HG03135 (cell line): ENCODE measurements around the gene PLIN5.

Source experiments
- ATAC-seq: cut with Tn5 transposase; IDR thresholded peaks from one replicate; pipeline ENCODE4 v1.9.1; 2021; ENCODE audit warnings: mild to moderate bottlenecking, moderate library complexity; ENCODE audit not compliant: unreplicated experiment

Gene PLIN5

GRCh38 chr19:4492337-4493103 lies 42.5 kb downstream of the PLIN5 start:
- no peak for ATAC-seq

DNA sequence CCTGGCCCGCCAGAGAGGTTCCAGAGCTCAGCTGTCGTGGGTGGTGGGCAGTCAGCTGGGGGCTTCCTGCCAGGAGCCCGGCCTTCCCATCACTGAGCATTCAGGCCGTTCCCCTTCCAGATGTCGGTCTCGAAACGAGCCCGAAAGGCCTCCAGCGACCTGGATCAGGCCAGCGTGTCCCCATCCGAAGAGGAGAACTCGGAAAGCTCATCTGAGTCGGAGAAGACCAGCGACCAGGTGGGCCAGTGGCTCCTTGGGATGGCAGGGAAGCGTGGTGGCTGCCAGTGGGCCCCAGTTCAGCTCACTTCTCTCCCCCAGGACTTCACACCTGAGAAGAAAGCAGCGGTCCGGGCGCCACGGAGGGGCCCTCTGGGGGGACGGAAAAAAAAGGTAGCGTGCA lies 43.6 kb downstream of the PLIN5 start:
- no peak for ATAC-seq

DNA sequence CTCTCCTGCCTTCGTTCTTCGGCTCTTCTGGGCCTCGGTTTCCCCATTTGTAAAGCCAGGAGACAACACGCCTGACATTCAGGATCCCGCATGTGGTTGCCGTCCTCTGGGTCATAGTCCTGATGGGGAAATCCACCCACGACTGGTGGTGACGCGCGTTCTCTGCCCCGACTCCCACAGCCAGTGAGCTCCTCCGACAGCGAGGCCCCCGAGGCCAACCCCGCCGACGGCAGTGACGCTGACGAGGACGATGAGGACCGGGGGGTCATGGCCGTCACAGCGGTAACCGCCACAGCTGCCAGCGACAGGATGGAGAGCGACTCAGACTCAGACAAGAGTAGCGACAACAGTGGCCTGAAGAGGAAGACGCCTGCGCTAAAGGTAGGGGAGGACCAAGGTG lies 46.5 kb downstream of the PLIN5 start:
- ATAC-seq = no peak

DNA sequence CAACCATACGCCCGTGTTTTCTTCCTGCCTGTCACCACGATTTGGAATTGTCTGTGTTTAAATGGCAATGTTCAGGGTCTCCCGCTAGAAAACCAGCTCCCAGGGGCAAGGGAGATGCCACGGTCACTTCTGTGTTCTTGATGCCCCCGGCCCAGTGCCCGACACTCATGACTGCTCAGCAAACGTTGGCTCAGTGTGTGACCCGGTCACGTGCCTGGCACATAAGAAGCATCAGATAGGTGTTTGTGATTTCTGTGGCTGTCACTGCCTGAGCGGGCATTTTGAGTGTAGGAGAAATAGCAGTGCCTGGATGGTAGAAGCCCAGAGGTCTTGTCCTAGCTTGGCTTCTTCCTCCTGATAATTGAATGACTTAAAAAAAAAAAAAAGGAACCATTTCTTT lies 47.5 kb downstream of the PLIN5 start:
- no peak for ATAC-seq

DNA sequence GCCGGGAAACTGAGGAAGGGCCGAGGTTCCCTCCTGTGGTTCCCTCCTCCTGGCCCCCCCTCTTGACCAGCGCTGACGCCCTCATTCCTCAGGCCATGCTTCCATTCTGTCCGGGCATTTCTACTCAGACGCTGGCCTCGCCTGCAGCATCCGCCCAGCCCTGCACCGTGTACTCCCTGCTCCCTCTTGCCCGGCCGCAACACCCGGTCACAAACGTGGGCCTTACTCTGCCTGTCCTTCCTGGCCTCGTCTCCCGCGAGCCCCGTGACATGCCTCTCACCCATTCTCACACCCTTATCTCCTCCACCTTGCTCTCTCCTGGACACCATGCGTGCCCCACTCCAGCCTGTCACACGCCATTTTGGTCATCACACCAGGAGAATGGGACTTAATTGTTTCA lies 51.6 kb downstream of the PLIN5 start:
- ATAC-seq = no peak

DNA sequence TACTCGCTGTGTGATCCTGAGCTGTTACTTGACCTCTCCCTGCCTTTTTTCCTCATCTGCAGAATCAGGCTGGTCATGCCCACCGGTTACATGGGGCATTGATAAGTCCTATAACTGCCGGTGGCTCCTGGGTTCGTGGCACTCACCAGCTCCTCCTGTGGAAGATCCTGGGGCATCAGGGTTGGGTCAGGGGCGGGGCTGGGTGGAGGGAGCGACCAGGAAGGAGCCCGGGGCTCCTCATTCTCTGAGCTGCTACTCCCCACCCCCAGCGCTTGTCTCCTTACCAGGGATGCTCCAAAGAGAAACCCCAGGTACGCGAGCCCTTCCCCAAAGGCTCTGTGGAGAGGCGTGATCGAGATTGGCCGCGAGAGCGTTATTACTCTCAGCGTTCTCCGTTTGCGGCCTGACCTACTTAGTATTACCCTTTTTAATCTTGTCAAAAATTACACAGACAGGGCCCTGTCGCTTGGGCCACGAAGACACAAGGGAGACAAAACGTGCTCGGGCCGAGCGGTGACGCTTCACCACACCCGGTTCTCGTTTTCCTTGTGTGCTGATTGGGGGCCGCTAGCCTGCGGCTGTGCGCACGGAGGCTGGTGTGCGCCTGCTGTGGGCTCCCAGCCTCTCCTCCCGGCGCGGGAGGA lies 52.2 kb downstream of the PLIN5 start:
- no peak for ATAC-seq

DNA sequence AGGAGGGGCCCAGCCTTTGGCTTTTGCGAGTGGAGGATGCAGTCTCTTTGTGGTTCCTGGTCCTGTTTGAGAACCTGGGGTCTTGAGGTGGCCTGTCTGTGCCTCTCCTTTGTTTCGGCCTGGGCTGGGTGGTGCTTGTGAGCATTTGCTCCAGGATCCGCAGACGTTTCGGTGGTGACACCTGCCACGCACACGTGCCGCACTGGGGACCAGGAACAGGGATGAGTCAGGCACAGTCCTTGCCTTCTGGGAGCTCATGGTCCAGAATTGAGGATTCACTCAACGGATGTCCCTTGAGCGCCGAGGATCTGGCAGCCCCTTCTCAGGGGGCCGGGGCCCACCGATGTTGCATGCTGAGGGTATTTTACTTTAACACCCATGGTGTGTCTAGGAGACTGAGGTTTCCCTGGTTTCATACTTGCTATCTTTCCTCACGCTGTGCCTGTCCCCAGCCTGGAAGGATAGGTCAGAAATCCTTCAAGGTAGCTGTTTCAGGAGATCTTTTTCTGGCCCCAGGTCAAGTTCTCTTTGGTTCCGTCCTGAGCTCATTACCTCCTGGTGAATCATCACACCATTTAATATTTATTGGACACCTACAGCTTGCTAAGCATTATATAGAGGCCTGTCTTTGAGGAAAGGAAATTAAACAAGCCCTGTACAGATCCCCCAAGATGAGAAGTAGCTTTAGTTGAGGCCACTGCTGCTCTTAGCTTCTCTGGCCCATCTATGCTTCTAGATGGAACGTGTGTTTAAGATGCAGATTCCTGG lies 57.8 kb downstream of the PLIN5 start:
- ATAC-seq = no peak

DNA sequence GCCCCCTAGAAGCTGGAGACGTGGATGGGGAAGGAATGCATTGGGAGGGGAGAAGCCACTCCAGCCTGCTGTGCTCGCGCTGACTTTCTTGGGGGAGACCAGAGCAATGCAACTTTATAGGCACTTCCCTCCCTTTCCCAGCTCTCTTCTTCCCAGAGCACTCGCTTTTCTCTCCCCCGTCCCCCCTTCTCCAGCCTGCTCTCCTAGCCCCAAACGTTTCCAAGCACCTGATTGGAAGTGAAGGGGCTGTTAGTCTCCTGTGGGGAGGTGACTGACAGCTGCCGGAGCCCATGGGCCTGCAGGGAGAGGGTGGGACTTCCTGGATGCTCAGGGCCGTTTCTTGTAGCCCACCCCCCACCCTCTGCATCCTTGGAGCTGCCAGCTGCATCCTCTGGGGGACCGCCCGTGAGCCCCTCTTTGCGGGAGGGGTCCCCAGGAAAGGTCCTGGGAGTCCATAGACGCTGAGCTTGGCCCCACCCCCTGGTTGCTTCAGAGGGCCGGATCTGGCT lies 60.5 kb downstream of the PLIN5 start:
- no peak for ATAC-seq

DNA sequence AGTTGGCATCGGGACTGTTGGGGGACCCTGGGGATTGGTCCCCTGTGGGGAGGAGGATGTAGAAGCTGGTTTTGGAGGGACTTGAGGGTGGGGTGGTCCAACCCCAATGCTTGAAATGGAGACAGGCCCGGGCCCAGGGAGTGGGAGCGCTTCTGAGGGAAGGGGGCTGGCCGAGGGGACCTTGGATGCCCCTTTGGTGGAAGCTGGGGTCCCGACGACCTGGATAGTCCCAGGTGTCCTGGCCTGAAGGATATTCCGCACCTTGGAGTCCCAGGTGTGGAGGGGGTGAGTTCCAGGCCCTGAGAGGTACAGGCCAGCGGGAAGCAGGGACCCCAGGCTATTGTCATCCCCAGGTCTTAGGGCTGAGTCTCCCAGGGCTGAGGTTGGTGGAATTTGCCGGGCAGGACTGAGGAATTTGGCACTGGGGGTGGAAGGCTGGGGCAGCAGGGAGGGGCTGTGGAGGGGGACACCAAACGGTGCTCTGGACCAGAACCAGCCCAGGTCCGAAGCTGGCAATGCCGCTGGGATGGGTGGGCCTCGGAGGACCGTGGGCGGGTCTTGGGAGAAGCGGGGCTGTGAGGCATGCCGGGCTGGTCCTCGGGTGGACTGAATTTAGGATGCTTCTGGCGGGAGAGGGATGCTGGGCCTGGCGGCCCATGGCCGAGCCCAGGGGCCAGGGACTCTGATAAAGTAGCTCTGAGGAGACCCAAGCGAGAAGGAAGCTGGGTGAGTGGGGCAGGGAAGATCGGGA lies 61.1 kb downstream of the PLIN5 start:
- no peak for ATAC-seq

- ATAC-seq = no peak
Measured at GRCh38 chr19:4473011-4473762, 61.8 kb downstream of the PLIN5 start.
